Stimulated activated CD4-positive, alpha-beta T cell treated with anti-CD3 and anti-CD28 coated beads, Interleukin-1b, Interleukin-23, amount 100 ng/mL, for 48 hours (primary cell): ENCODE results near the gene MZT2A.
A peak's percentile ranks its signal among the peaks of the same experiment; 100 is the strongest.
"Not testable (repeated sequence)": the region's sequence is repeated elsewhere in the genome, so short reads cannot be mapped to it uniquely, and the experiment has no call there.

Experiments used
- DNase-seq: peaks from one replicate; pipeline ENCODE4 v3.0.0-alpha.2; 2020

MZT2A gene

GRCh38 chr2:131492015-131492417, at the start of gene MZT2A:
Gene MZT2A, minus strand, starts transcription at chr2:131492397. Its CDS starts 21 bp downstream, at chr2:131492376.
- not testable (repeated sequence) for DNase-seq

GRCh38 chr2:131538856-131539255, 46.7 kb upstream of the MZT2A start:
- not testable (repeated sequence) for DNase-seq

- not testable (repeated sequence) for DNase-seq
Observed at GRCh38 chr2:131536841-131537240, 44.6 kb upstream of the MZT2A start.

GRCh38 chr2:131535951-131536826, 44.0 kb upstream of the MZT2A start:
- DNase-seq: not testable (repeated sequence)

- no peak for DNase-seq
Observed at GRCh38 chr2:131535526-131535925, 43.3 kb upstream of the MZT2A start.

GRCh38 chr2:131534965-131535364, 42.8 kb upstream of the MZT2A start:
- DNase-seq: not testable (repeated sequence)

GRCh38 chr2:131534317-131534672, 42.1 kb upstream of the MZT2A start:
- DNase-seq: not testable (repeated sequence)

GRCh38 chr2:131533609-131534316, 41.6 kb upstream of the MZT2A start:
- DNase-seq: not testable (repeated sequence)

GRCh38 chr2:131532723-131533608, 40.8 kb upstream of the MZT2A start:
- not testable (repeated sequence) for DNase-seq

GRCh38 chr2:131531547-131532185, 39.5 kb upstream of the MZT2A start:
- DNase-seq: not testable (repeated sequence)

- DNase-seq: not testable (repeated sequence)
Observed at GRCh38 chr2:131530626-131531344, 38.6 kb upstream of the MZT2A start.

- not testable (repeated sequence) for DNase-seq
Observed at GRCh38 chr2:131529864-131530445, 37.8 kb upstream of the MZT2A start.

- not testable (repeated sequence) for DNase-seq
Observed at GRCh38 chr2:131528981-131529863, 37.0 kb upstream of the MZT2A start.

- peak; percentile 79 for DNase-seq
Observed at GRCh38 chr2:131527131-131528001, 35.2 kb upstream of the MZT2A start, which contains the start of gene CCDC74A. Gene CCDC74A, plus strand, starts transcription at chr2:131527888. Its CDS starts 83 bp downstream, at chr2:131527971.

- not testable (repeated sequence) for DNase-seq
Observed at GRCh38 chr2:131525256-131525655, 33.1 kb upstream of the MZT2A start.

GRCh38 chr2:131521961-131522781, 30.0 kb upstream of the MZT2A start:
- DNase-seq: no peak

- not testable (repeated sequence) for DNase-seq
Observed at GRCh38 chr2:131521524-131521923, 29.3 kb upstream of the MZT2A start.

- DNase-seq: no peak
Observed at GRCh38 chr2:131520526-131520925, 28.3 kb upstream of the MZT2A start.
